ENCODE data around the gene SLCO4A1. TPM values are rescaled to one million over a fixed set of nuclear protein-coding genes. Genes with fewer than 3 reads are reported as not detected.
"Not testable (repeated sequence)": the region's sequence is repeated elsewhere in the genome, so short reads cannot be mapped to it uniquely, and the experiment has no call there.

SLCO4A1 gene
- total RNA-seq, 4 donors from 2014 or later: 77.9 to 107 (median 81.5) TPM

- intact Hi-C loops (cut with DNase I; ENCODE audit: low total_unique reads): no loop called here
- DNase-seq (ENCODE audit: low spot score in 2 of 2): no peak
- no peak overlapping the region for H3K4me3 ChIP-seq (ENCODE audit: low read depth, poor library complexity, severe bottlenecking)
- TF ChIP-seq POLR2A (IDR thresholded peaks at IDR 0.05): no peak
- TF ChIP-seq, protein P1, sequence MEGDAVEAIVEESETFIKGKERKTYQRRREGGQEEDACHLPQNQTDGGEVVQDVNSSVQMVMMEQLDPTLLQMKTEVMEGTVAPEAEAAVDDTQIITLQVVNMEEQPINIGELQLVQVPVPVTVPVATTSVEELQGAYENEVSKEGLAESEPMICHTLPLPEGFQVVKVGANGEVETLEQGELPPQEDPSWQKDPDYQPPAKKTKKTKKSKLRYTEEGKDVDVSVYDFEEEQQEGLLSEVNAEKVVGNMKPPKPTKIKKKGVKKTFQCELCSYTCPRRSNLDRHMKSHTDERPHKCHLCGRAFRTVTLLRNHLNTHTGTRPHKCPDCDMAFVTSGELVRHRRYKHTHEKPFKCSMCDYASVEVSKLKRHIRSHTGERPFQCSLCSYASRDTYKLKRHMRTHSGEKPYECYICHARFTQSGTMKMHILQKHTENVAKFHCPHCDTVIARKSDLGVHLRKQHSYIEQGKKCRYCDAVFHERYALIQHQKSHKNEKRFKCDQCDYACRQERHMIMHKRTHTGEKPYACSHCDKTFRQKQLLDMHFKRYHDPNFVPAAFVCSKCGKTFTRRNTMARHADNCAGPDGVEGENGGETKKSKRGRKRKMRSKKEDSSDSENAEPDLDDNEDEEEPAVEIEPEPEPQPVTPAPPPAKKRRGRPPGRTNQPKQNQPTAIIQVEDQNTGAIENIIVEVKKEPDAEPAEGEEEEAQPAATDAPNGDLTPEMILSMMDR (IDR thresholded peaks at IDR 0.05): no peak
- WGBS, 2 donors: 68% methylated on average over 3 to 10 of the region's 10 CpGs
Measured at GRCh38 chr20:62677678-62678077, 35.4 kb downstream of the SLCO4A1 start.

DNA sequence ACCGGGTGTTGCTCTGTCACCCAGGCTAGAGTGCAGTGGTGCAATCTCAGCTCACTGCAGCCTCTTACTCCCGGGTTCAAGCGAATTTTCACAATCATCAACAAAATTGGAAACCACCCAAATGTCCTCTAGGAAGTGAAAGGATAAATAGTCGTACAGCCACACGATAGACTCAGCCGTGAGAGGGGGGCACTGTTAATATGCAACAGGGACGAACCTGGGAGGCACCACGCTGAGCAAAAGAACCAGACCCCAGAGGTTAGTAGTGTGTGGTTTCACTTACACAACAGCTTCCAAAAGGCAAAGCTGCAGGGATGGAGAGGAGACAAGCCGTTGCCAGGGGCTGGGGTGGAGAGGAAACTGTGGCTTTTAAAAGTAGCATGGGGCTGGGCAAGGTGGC, 36.2 kb downstream of the SLCO4A1 start:
- DNase-seq (ENCODE audit: low spot score in 2 of 2): no peak
- TF ChIP-seq, protein P1 (IDR thresholded peaks at IDR 0.05): no peak
- no peak for TF ChIP-seq POLR2A (IDR thresholded peaks at IDR 0.05)
- WGBS, 2 donors: 29 to 35% methylated on average over 9 of the region's 9 CpGs
- no peak overlapping the region for H3K4me3 ChIP-seq (ENCODE audit: low read depth, poor library complexity, severe bottlenecking)
- intact Hi-C loops (cut with DNase I; ENCODE audit: low total_unique reads): no loop called here

DNA sequence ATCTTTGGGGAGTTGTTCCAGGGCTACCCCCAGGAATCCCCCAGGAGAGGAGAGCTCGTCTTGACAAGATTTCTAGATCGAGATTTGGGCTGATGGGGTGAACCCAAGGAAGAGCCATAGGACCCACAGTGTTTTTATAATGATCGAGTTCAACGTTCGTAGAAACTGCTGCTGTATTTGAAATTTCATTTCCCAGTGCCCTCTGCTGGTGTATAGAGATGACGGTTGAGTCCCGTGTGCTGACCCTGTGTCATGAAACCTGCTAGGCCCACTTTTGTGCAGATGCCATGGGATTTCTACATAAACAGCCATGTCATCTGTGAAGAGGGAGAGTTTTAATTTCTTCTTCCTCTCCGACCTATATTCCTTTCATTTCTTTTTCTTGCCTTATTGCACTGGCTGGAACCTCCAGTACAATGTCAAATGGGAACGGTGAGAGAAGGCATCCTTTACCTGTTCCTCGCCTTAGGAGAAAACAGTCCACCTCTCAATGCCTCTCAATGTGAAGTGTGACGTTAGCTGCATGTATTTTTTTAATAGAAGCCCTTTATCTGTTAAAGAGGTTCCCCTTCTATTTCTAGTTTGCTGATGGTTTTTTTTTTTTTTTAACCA, 37.8 kb downstream of the SLCO4A1 start:
- no peak for TF ChIP-seq POLR2A (IDR thresholded peaks at IDR 0.05)
- TF ChIP-seq, protein P1 (IDR thresholded peaks at IDR 0.05): no peak

DNA sequence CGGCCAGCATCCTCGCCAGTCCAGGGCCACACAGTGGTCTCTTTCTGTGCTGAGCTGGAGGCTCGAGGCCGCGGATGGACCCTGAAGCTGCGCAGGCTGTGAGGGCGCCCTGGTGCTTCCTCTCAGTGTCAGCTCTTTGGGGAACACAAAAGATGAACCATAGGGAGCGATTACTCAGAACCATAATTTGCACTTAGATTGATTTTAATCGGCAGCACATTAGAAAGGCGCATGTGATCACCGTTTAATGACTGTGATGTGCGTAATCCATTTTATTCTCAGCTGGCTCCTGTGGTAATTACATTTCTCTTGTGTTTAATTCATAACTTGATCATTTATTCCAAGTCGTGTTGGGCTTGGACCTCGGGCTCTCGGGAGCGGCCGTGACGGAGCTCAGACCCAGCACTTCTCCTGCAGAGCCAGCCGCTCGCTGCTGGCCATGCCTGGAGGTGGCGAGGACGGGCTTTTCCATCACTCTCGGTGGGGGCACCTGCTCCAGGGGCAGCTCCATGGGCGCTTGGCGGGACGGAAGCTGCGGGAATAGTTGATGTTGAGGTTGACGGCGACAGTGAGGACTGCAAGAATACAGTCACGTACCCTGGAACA, 40.7 kb downstream of the SLCO4A1 start:
- DNase-seq (ENCODE audit: low spot score in 2 of 2): no peak
- intact Hi-C loops (cut with DNase I; ENCODE audit: low total_unique reads): no loop called here
- H3K4me3 ChIP-seq (ENCODE audit: low read depth, poor library complexity, severe bottlenecking): no peak overlapping the region
- 85 to 87% methylated on average over 29 to 30 of the region's 30 CpGs for WGBS, 2 donors
- TF ChIP-seq POLR2A (IDR thresholded peaks at IDR 0.05): no peak
- TF ChIP-seq, protein P1 (IDR thresholded peaks at IDR 0.05): no peak

More for the DNA sequence above, 37.8 kb downstream of the SLCO4A1 start:
- WGBS, 2 donors: 94 to 95% methylated on average over 11 of the region's 11 CpGs
- no peak for DNase-seq (ENCODE audit: low spot score in 2 of 2)
- intact Hi-C loops (cut with DNase I; ENCODE audit: low total_unique reads): no loop called here
- H3K4me3 ChIP-seq (ENCODE audit: low read depth, poor library complexity, severe bottlenecking): no peak overlapping the region

GRCh38 chr20:62683660-62684322, 41.5 kb downstream of the SLCO4A1 start:
- intact Hi-C loops (cut with DNase I; ENCODE audit: low total_unique reads); DNase-seq (ENCODE audit: low spot score in 2 of 2); H3K4me3 ChIP-seq (ENCODE audit: low read depth, poor library complexity, severe bottlenecking): not testable (repeated sequence)
- WGBS, 2 donors: 90 to 96% methylated on average over 35 to 40 of the region's 52 CpGs

DNA sequence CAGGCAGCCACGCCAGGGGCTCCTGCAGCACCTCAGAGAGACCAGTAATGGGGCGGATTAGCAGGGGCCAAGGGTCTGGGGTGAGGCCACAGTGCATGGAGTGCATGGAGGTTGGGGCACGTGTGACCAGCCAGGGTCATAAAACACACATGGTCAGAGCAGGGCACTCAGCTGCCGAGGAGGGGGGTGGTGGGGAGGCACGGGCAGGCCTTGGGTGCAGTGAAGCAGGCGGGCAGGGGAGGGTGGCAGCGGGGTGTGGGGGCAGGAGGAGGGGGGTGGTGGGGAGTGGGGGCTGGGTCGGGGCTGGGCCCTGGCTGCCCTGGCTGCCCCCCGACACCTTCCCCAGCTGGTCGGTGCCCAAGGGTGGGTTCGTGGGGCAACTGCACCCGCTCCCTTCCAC, 42.7 kb downstream of the SLCO4A1 start:
- TF ChIP-seq POLR2A (IDR thresholded peaks at IDR 0.05): no peak
- TF ChIP-seq, protein P1 (IDR thresholded peaks at IDR 0.05): no peak

More for the DNA sequence above, 42.7 kb downstream of the SLCO4A1 start:
- 64 to 74% methylated on average over 10 to 11 of the region's 12 CpGs for WGBS, 2 donors
- intact Hi-C loops (cut with DNase I; ENCODE audit: low total_unique reads): no loop called here
- no peak for DNase-seq (ENCODE audit: low spot score in 2 of 2)
- no peak overlapping the region for H3K4me3 ChIP-seq (ENCODE audit: low read depth, poor library complexity, severe bottlenecking)
